ENCODE data around the gene IQCK. TPM values are rescaled to one million over a fixed set of nuclear protein-coding genes. Genes with fewer than 3 reads are reported as not detected.

IQCK gene
- total and polyA plus RNA-seq, 2 experiments from 2014 or later = 7.2 to 11.8 TPM

DNA sequence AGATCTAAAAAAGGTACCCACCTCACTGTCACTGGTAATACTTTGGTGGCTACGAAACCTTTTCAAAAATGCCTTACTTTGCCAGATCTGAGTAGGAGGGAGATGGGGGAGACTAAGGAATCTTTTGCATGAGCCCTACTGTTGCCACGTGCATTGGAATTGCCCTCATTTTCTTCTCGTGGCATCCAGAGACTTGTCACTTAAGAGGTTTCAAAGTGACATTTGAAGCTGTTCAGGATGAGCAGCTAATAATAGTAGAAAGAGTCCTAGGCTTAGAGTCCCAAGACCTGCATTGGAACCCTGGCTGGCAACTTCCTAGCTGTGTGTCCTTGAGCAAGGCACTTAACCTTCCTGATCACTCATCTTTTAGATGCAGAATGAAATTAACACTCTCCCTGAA is 123.1 kb downstream of the IQCK start:
- Histone ChIP-seq H4K20me1 (ENCODE audit: insufficient read depth, poor library complexity, severe bottlenecking) (no peaks in the 10 kb centered on the region), H2AFZ (no peak overlapping the region), H3K9me3 (ENCODE audit: low read depth) (no peaks in the 10 kb centered on the region), H3K27ac (no peak overlapping the region), H3K79me2 (no peaks in the 10 kb centered on the region), H3K27me3 (no peaks in the 10 kb centered on the region), H3K9me2 (replicated peaks; ENCODE audit: insufficient read depth) (no peaks in the 10 kb centered on the region), H3K4me2 (no peak overlapping the region), H3K4me1 (ENCODE audit: insufficient read depth) (peaks cover 4% of the 10 kb centered on the region), H3K36me3 (replicated peaks; ENCODE audit: insufficient read depth, low read depth) (no peaks in the 10 kb centered on the region), H3K4me3 (no peak overlapping the region)
- DNase-seq (ENCODE audit: low spot score) = no peak
- TF ChIP-seq EZH2 (IDR thresholded peaks at IDR 0.05; ENCODE audit: borderline replicate concordance) = no peak
- TF ChIP-seq, protein P1, sequence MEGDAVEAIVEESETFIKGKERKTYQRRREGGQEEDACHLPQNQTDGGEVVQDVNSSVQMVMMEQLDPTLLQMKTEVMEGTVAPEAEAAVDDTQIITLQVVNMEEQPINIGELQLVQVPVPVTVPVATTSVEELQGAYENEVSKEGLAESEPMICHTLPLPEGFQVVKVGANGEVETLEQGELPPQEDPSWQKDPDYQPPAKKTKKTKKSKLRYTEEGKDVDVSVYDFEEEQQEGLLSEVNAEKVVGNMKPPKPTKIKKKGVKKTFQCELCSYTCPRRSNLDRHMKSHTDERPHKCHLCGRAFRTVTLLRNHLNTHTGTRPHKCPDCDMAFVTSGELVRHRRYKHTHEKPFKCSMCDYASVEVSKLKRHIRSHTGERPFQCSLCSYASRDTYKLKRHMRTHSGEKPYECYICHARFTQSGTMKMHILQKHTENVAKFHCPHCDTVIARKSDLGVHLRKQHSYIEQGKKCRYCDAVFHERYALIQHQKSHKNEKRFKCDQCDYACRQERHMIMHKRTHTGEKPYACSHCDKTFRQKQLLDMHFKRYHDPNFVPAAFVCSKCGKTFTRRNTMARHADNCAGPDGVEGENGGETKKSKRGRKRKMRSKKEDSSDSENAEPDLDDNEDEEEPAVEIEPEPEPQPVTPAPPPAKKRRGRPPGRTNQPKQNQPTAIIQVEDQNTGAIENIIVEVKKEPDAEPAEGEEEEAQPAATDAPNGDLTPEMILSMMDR (IDR thresholded peaks at IDR 0.05; ENCODE audit: poor library complexity) = no peak
- TF ChIP-seq EZH2phosphoT487 (IDR thresholded peaks at IDR 0.05; ENCODE audit: low read depth, severe bottlenecking, unreplicated experiment) = no peak
- whole genome bisulfite sequencing (ENCODE audit: low lambda C conversion rate, missing lambda C conversion rate) = 85% methylated on average over 3 of the region's 3 CpGs

DNA sequence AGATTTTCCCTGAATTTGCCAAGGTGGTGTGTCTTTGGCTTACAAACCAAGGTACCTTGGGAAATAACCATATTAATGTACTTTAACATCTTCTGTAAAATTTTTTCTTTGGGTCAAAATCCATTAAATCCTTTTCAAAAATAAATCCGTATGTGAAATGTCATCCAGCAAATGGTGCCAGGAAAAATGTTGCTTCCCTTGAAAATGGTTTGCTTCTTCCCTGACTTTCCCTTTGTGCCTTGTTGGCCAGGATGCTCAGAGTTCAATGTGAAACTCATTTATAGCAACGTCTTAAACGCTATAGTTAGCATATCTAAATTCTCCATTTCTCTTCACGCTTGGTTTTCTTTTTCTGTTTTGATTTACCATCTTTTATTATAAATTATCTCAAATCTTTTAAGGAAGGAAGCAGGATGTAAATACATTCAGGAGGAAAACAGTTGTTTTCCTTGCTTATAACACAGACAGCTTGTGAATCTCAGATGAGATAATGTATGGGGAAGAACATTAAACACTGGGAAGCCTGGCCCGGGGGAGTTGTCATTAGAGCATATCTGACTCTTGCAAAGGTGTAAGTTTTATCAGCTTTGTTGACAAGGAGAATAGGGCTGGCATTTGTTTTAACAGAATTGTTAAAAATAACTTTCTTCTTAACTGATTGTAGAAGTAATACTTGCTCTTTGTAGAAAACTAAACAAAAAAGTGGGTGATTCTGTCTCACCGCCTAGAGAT is 124.5 kb downstream of the IQCK start:
- Histone ChIP-seq H3K4me3 (no peak overlapping the region), H3K9me2 (replicated peaks; ENCODE audit: insufficient read depth) (no peaks in the 10 kb centered on the region), H3K27ac (peak overlapping the region; percentile 14), H3K4me1 (ENCODE audit: insufficient read depth) (peaks cover 4% of the 10 kb centered on the region), H3K4me2 (no peak overlapping the region), H3K79me2 (no peaks in the 10 kb centered on the region), H2AFZ (no peak overlapping the region), H3K27me3 (no peaks in the 10 kb centered on the region), H4K20me1 (ENCODE audit: insufficient read depth, poor library complexity, severe bottlenecking) (no peaks in the 10 kb centered on the region), H3K36me3 (replicated peaks; ENCODE audit: insufficient read depth, low read depth) (no peaks in the 10 kb centered on the region), H3K9me3 (ENCODE audit: low read depth) (no peaks in the 10 kb centered on the region)
- TF ChIP-seq EZH2 (IDR thresholded peaks at IDR 0.05; ENCODE audit: borderline replicate concordance) (no peak), EZH2phosphoT487 (IDR thresholded peaks at IDR 0.05; ENCODE audit: low read depth, severe bottlenecking, unreplicated experiment) (no peak)
- TF ChIP-seq, protein P1 (IDR thresholded peaks at IDR 0.05; ENCODE audit: poor library complexity) = no peak
- no peak for DNase-seq (ENCODE audit: low spot score)
- WGBS (ENCODE audit: low lambda C conversion rate, missing lambda C conversion rate) = 60% methylated on average over 6 of the region's 6 CpGs

DNA sequence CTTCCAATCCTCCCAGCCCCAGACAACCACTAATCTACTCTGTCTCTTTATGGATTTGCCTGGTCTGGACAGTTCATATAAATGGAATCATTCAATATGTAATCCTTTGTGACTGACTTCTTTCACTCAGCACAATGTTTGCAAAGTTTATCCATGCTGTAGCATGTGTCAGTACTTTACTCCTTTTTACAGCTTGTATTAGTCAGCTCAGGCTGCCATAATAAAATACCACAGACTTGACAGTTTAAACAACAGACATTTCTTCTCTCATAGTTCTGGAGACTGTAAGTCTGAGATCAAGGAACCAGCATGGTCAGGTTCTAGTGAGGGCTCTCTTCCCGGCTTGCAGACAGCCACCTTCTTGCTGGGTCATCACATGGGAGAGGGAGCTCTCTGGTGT is 125.3 kb downstream of the IQCK start:
- H3K79me2 ChIP-seq = no peaks in the 10 kb centered on the region
- no peaks in the 10 kb centered on the region for H3K4me1 ChIP-seq (ENCODE audit: insufficient read depth)
- H2AFZ ChIP-seq = no peak overlapping the region
- H3K9me3 ChIP-seq (ENCODE audit: low read depth) = no peaks in the 10 kb centered on the region
- 50% methylated on average over 1 of the region's 1 CpG for WGBS (ENCODE audit: low lambda C conversion rate, missing lambda C conversion rate)
- no peaks in the 10 kb centered on the region for H4K20me1 ChIP-seq (ENCODE audit: insufficient read depth, poor library complexity, severe bottlenecking)
- TF ChIP-seq EZH2phosphoT487 (IDR thresholded peaks at IDR 0.05; ENCODE audit: low read depth, severe bottlenecking, unreplicated experiment) (no peak), EZH2 (IDR thresholded peaks at IDR 0.05; ENCODE audit: borderline replicate concordance) (no peak)
- TF ChIP-seq, protein P1 (IDR thresholded peaks at IDR 0.05; ENCODE audit: poor library complexity) = no peak
- no peaks in the 10 kb centered on the region for H3K9me2 ChIP-seq (replicated peaks; ENCODE audit: insufficient read depth)
- no peak overlapping the region for H3K4me2 ChIP-seq
- no peaks in the 10 kb centered on the region for H3K27me3 ChIP-seq
- peak; percentile 29 for DNase-seq (ENCODE audit: low spot score)
- no peak overlapping the region for H3K4me3 ChIP-seq
- peak overlapping the region; percentile 72 for H3K27ac ChIP-seq
- H3K36me3 ChIP-seq (replicated peaks; ENCODE audit: insufficient read depth, low read depth) = no peaks in the 10 kb centered on the region

Measured in hepatocyte (in vitro differentiated cells).